Measurements from ENCODE around the gene B3GNT2.

DNA sequence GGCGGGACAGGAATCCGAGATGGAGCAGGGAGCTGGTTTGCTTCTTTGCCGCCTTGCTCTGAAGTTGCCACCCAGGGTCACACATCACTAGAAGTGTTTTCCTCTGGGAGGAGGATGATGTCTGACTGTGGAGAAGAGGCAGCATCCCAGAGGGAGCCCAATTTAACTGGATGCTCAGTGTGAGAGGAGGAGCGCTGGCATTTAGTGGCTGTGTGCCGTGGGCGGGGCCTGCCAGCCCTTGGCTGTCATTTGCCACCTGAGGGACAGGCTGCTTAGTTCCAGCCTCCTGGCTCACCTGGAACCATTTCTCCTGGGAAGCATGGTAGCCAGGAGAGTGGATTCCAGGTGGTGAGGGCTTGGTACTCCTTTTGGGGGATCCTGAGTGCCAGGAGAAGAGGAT is 9.6 kb downstream of the B3GNT2 start:
- TF ChIP-seq POLR2A (IDR thresholded peaks at IDR 0.05), result no peak
- TF ChIP-seq, protein P1, sequence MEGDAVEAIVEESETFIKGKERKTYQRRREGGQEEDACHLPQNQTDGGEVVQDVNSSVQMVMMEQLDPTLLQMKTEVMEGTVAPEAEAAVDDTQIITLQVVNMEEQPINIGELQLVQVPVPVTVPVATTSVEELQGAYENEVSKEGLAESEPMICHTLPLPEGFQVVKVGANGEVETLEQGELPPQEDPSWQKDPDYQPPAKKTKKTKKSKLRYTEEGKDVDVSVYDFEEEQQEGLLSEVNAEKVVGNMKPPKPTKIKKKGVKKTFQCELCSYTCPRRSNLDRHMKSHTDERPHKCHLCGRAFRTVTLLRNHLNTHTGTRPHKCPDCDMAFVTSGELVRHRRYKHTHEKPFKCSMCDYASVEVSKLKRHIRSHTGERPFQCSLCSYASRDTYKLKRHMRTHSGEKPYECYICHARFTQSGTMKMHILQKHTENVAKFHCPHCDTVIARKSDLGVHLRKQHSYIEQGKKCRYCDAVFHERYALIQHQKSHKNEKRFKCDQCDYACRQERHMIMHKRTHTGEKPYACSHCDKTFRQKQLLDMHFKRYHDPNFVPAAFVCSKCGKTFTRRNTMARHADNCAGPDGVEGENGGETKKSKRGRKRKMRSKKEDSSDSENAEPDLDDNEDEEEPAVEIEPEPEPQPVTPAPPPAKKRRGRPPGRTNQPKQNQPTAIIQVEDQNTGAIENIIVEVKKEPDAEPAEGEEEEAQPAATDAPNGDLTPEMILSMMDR (IDR thresholded peaks at IDR 0.05), result no peak
